ENCODE results near the gene RAB20. TPM values are rescaled to one million over a fixed set of nuclear protein-coding genes. Genes with fewer than 3 reads are reported as not detected.

The RAB20 gene
- total RNA-seq, 1 experiment from 2014 or later, result 10.6 TPM

GRCh38 chr13:110521296-110521680 lies 40.2 kb downstream of the RAB20 start:
- ATAC-seq, result no peak
- peaks cover 25 to 32% of the 10 kb centered on the region in 2 experiments for H3K4me1 ChIP-seq (ENCODE audit: control insufficient read depth in 1 of 2, insufficient read depth in 2 of 2, low read length in 2 of 2)

More at GRCh38 chr13:110521296-110521680, 40.2 kb downstream of the RAB20 start:
- ChIA-PET RAD21 (ENCODE audit: low non-redundant PET in 1 of 2, low total read pairs in 2 of 2, uncharacterized antibody in 2 of 2, unreplicated experiment in 2 of 2) (no interaction called here), POLR2A (no interaction called here), CTCF (interaction anchor here (0.8 kb wide), 1 partner anchor 65 kb away, joined by 3 read pairs; no protein-coding TSS in a partner anchor)
- Histone ChIP-seq H3K9me3 (ENCODE audit: control insufficient read depth in 1 of 2, insufficient read depth in 1 of 2, low read depth in 1 of 2, low read length in 2 of 2) (no peaks in the 10 kb centered on the region), H3K9ac (ENCODE audit: low read length) (no peak overlapping the region), H3K4me2 (ENCODE audit: low read length) (no peak overlapping the region), H3K27me3 (ENCODE audit: insufficient read depth, low read length) (no peaks in the 10 kb centered on the region), H3K36me3 (ENCODE audit: control insufficient read depth in 1 of 2, insufficient read depth in 2 of 2, low read length in 2 of 2) (no peaks in the 10 kb centered on the region), H2AFZ (ENCODE audit: low read depth, low read length, poor library complexity, severe bottlenecking) (no peak overlapping the region), H3K27ac (ENCODE audit: low read depth, low read length) (no peak overlapping the region), H4K20me1 (ENCODE audit: insufficient read depth) (no peaks in the 10 kb centered on the region), H3K79me2 (ENCODE audit: insufficient read depth, low read length) (no peaks in the 10 kb centered on the region), H3K4me3 (replicated peaks in 1 of 2; ENCODE audit: low read depth in 1 of 2, low read length in 2 of 2) (no peak overlapping the region), H3K9me2 (ENCODE audit: insufficient read depth) (no peaks in the 10 kb centered on the region)
- intact Hi-C loops (cut with micrococcal nuclease), result no loop called here
- DNase-seq (ENCODE audit: low read depth, low spot score), result no peak
- no TSS peak for BruUV-seq (replicated peaks)
- no peak for TF ChIP-seq SRF (IDR thresholded peaks at IDR 0.05; ENCODE audit: low read depth)
- TF ChIP-seq POLR2A (IDR thresholded peaks at IDR 0.05; ENCODE audit: borderline replicate concordance, extremely low read depth, insufficient read depth, insufficient read length), result no peak
- TF ChIP-seq EZH2 (IDR thresholded peaks at IDR 0.05), result no peak
- no peak for TF ChIP-seq SIN3A (IDR thresholded peaks at IDR 0.05; ENCODE audit: low read depth)
- no peak for TF ChIP-seq ATF3 (IDR thresholded peaks at IDR 0.05)
- no peak for TF ChIP-seq RAD21 (IDR thresholded peaks at IDR 0.05; ENCODE audit: low read depth)
- TF ChIP-seq SP1 (IDR thresholded peaks at IDR 0.05; ENCODE audit: low read depth), result no peak
- TF ChIP-seq EZH2phosphoT487 (IDR thresholded peaks at IDR 0.05; ENCODE audit: borderline replicate concordance), result no peak
- TF ChIP-seq REST (IDR thresholded peaks at IDR 0.05; ENCODE audit: low read depth), result no peak
- TF ChIP-seq EGR1 (IDR thresholded peaks at IDR 0.05; ENCODE audit: low read depth), result no peak
- no peak for TF ChIP-seq JUND (IDR thresholded peaks at IDR 0.05)
- no peak for TF ChIP-seq TCF7L2 (IDR thresholded peaks at IDR 0.05; ENCODE audit: borderline replicate concordance, extremely low read depth, insufficient read depth, insufficient read length)
- no peak for TF ChIP-seq ZNF274 (IDR thresholded peaks at IDR 0.05; ENCODE audit: low read depth, low read length)
- TF ChIP-seq POLR2AphosphoS5 (IDR thresholded peaks at IDR 0.05; ENCODE audit: low read depth, low read length), result no peak
- TF ChIP-seq, protein P1, sequence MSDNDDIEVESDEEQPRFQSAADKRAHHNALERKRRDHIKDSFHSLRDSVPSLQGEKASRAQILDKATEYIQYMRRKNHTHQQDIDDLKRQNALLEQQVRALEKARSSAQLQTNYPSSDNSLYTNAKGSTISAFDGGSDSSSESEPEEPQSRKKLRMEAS (IDR thresholded peaks at IDR 0.05), result no peak
- TF ChIP-seq, protein P2, sequence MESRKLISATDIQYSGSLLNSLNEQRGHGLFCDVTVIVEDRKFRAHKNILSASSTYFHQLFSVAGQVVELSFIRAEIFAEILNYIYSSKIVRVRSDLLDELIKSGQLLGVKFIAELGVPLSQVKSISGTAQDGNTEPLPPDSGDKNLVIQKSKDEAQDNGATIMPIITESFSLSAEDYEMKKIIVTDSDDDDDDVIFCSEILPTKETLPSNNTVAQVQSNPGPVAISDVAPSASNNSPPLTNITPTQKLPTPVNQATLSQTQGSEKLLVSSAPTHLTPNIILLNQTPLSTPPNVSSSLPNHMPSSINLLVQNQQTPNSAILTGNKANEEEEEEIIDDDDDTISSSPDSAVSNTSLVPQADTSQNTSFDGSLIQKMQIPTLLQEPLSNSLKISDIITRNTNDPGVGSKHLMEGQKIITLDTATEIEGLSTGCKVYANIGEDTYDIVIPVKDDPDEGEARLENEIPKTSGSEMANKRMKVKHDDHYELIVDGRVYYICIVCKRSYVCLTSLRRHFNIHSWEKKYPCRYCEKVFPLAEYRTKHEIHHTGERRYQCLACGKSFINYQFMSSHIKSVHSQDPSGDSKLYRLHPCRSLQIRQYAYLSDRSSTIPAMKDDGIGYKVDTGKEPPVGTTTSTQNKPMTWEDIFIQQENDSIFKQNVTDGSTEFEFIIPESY (IDR thresholded peaks at IDR 0.05; ENCODE audit: extremely low read depth, insufficient replicate concordance, low read length), result no peak

All from HCT116 (cell line).